Left colon (tissue), 2 donors: Measurements from ENCODE around the gene DPP4. TPM values are rescaled to one million over a fixed set of nuclear protein-coding genes. Genes with fewer than 3 reads are reported as not detected.
"Not testable (repeated sequence)": the region's sequence is repeated elsewhere in the genome, so short reads cannot be mapped to it uniquely, and the experiment has no call there.

Source experiments
- ATAC-seq: fragments of 200-7000 bp; cut with Tn5 transposase; one replicate; pipeline ENCODE4 v1.9.1; 2020; ENCODE audit warnings: mild to moderate bottlenecking, moderate library complexity
- DNase-seq, 2 donors: peaks; one replicate each; pipeline ENCODE4 v3.0.0-alpha.2; 2020
- intact Hi-C, 2 donors: fragments of 100-400 bp; cut with DNase I in 1 of 2; cut with micrococcal nuclease in 1 of 2; formaldehyde crosslinking; loops; one replicate each; pipeline versions ENCODE4 v1.11.2 to v1.14.0; 2022; cut with DNase I, micrococcal nuclease
- total RNA-seq, 2 donors: library from RNA; stranded (reverse); fragmentation: NEBNext Ultra II Directional; extraction: Animal tissue kit (Norgen Biotek cat#: 25700); gene quantifications; one replicate each; pipeline ENCODE4 v1.2.1, GENCODE V29; 2021
- donor health status: DM: no; HTN: no; CAD: no.
- donor health status: DM: yes; HTN: yes; CAD: no.

Gene DPP4
- total RNA-seq, 2 donors from 2014 or later, result 14.7 to 30.1 TPM

DNA sequence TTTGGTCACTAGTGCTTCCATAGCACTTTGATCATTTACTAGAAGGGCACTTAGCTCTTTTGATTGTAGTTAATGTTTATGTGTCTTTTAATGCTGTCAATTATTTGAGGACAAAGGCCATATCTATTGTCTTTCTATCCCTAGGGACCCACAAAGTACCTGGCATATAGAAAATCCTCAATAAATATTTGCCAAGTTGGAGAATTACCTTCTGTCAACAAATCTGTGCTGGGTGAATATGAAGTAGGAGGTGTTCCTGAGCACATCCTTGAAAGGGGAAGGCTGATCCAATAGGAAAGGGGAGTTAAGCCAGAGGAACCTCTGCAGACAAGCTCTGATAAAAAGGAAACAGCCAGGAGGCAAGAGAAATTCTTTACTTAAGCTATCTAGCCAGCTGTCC is 8.2 kb downstream of the DPP4 start:
- ATAC-seq, result peak; percentile 70
- DNase-seq, result no peak
- intact Hi-C loops, result no loop called here

DNA sequence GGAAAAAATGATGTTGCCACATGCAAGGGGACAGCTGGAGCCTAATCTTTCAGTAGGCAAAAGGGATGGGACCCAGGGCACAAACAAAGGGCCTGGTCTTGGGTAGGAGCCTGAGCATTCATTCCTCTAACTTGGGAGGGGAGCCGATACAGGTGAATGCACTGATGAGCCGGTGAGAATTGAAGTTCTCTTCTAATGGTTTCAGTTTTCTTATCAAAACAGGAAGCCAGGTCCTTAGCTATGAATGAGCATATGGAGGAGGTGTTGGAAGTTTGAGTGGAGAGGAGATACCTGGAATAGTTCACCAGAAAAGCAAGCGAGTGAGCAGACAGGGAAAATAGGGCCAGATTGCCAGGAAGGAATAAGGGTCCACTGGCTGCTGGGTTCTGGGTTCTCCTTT is 10.1 kb downstream of the DPP4 start:
- intact Hi-C loops, result no loop called here
- ATAC-seq (peak; percentile 31), DNase-seq (no peak)

DNA sequence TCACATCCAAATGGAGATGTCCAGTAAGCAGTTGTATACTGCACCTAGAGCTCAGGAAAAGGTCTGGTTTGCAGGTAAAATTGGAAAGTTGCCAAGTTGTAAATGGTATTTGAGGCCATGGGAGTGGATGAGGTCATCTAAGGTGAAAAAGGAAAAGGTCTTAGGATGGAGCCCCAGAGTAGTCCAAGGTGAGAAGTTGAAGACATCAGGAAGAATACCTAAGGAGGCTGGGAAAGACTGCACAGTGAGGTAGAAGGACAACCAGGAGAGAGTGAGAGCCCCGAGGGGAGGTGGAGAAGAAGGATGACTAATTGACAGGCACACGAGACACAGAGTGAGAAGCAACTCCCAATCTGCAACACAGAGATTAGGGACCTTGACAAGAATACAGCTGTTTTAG is 10.7 kb downstream of the DPP4 start:
- DNase-seq, result no peak

DNA sequence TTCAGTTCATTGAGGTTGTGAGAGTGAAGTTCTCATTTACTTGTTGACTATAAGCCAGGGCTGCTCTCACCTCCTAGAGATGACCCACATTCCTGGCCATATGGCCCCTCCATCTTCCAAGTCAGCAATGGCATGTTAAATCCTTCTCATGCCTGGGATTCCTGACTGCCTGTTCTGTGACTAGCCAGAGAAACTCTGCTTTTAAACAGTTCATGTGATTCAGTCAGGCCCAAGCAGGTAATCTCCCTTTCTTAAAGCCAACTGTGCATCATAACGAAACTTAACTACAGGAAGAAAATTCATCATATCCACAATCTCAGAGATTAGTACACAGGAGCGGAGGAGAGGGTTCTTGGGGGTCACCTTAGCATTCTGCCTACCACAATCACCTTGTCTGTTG is 11.5 kb downstream of the DPP4 start:
- ATAC-seq (no peak), DNase-seq (no peak)
- intact Hi-C loops, result no loop called here

More for the DNA sequence above, 10.7 kb downstream of the DPP4 start:
- ATAC-seq, result peak; percentile 28
- intact Hi-C loops, result no loop called here

DNA sequence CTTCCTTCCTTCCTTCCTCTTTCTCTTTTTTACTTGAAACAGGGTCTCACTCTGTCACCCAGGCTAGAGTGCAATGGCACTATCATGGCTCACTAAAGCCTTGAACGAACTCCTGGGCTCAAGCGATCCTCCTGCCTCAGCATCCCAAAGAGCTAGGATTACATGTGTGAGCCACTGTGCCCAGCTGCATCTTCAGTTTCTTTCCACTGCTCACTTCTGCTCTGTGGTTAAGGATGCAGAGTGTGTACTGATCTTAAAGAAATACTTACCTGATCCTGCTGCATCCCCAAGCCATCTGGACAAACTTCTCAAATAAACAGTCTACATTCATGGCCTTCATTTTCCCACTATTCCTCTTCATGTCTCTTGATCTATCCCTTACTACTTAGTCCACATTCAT is 13.0 kb downstream of the DPP4 start:
- intact Hi-C loops, result no loop called here
- DNase-seq (no peak), ATAC-seq (no peak)

DNA sequence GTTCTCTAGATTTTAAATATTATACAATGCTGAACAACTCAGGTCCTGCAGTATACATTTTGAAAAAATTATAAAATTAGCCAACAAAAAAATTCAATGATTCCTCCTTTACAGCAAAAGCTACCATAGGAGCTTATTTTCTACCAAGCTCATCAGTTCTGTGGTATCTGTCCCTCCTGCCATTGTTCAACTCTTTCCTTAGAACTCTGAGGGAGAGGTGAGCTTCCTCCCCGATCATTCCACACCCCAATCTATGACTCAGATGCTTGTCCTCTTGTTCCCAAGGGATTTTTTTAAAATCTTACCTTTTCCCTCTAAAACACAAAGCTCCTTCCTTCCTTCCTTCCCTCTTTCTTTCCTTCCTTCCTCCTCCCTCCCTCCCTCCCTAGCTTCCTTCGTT is 13.5 kb downstream of the DPP4 start:
- intact Hi-C loops, result no loop called here
- ATAC-seq (no peak), DNase-seq (no peak)

DNA sequence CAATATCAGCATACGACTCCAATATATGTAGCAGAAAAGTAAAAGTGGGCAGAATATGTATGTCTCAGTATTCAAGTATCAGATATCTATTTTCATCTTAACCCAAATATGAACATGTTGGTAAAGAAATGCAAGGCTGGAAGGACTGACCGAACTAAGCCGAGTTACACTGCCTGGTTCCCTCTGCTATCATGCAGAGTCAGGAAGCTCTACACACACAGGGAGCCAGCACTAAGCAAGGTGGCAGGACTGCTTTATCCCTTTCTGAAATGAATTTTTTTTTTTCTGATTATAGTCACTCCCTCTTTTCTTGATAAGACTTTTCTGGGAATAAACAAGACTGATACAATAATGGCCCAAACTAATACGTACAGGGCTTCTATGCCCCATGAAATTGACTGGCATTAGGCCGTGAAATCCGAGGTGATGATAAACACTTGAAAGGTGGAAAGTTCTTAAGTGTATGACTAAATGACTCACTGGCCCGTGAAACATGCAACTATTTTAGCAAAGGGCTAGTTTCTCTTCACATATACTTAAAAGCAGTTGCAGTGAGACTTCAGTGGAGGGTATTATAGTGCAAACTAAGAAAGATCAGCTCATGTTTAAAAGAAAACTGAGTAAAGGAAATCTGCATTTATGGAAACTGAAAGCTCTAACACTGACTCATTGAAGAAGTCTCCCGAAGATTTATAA is 14.9 kb downstream of the DPP4 start:
- DNase-seq, result no peak
- intact Hi-C loops, result no loop called here
- ATAC-seq, result no peak

DNA sequence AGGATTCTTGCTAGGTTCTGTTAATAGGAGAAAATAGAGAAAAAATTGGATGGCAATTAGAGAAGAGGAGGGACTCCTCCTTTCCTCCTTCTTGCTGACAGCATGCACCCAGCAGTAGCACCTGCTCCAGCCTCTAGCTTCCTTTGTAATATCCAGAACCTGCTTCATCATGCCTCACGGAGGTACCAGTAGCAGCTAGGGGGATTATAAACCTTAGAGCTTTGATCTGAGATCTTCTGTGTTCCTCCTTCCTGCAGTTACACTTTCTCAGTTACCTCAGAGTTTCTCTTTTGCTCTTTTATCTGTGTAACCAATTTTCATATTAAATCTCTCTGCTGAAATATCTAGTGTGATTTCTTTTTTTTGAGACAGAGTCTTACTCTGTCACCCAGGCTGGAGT is 16.6 kb downstream of the DPP4 start:
- intact Hi-C loops, result no loop called here
- DNase-seq, result no peak

DNA sequence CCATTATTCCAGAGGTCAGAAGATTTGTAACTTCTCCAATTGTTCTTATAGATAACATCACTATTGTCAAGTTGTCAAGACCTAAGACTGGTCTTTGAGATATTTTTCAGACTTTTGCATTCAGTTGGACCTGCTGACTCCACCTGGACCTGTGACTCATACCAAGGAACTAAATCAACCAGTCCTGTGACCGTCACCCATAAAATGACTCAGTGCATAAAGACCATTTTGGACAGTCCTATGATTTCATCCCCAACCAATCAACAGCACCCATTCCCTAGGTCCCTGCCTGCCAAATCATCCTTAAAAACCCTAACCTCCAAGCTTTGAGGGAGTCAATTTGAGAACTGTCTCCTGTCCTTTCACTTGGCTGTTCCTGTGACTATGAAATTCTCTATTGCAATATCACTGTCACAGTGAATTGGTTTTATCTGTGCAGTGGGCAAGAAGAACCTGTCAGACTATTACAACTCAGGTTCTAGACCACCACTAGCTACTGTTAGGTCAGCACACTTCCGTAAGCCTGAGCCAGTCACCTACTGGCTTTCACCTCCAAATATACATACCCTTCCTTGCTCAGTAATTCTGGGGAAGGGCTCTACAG is 17.1 kb downstream of the DPP4 start:
- ATAC-seq, result no peak
- no peak for DNase-seq
- intact Hi-C loops, result no loop called here

More for the DNA sequence above, 16.6 kb downstream of the DPP4 start:
- no peak for ATAC-seq

DNA sequence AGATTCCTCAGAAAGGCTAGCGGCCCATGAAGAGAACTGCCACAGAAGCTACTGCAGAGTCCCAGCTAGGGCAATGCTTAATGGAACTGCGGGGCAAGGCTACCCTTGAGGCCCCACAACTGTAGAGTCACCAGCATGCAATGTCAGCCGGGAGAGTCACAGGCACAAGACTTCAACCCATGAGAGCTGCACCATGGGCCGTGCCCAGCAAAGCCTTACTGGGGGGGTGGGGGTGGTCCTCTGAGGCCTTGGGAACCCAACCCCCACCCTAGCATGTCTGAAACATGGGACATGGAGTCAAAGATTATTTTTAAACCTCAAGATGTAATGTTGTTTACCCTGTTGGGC is 20.2 kb downstream of the DPP4 start:
- ATAC-seq, result no peak
- intact Hi-C loops, result no loop called here
- no peak for DNase-seq

DNA sequence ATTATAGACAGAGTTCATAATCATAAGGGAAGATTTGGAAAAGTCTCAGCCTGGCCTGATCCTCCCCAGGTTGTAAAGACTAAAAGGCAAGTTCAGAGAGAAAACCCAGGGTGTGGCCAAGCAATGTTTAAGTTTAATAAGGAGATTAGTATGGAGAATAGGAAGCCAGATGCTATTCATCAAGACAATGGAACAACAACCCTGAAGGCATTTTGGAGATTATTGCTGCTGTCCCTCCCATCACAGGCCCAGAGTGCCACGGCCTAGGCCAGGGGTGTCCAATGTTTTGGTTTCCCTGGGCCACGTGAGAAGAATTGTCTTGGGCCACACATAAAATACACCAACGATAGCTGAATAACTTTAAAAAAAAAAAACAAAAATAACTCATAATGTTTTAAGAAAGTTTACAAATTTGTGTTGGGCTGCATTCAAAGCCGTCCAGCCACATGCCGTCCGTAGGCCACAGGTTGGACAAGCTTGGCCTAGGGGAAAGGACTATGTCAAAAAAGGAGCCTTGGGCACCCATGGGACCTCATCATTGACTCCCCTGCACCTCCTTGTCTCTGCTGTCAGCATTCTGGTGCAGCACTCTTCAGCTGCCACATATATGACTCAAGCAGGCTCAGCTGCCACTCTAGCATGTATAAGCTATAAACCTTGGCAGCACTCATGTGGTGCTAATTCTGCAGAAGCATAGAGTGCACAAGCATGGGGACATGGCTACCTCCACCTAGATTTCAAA is 20.8 kb downstream of the DPP4 start:
- DNase-seq (no peak), ATAC-seq (no peak)
- intact Hi-C loops, result no loop called here

DNA sequence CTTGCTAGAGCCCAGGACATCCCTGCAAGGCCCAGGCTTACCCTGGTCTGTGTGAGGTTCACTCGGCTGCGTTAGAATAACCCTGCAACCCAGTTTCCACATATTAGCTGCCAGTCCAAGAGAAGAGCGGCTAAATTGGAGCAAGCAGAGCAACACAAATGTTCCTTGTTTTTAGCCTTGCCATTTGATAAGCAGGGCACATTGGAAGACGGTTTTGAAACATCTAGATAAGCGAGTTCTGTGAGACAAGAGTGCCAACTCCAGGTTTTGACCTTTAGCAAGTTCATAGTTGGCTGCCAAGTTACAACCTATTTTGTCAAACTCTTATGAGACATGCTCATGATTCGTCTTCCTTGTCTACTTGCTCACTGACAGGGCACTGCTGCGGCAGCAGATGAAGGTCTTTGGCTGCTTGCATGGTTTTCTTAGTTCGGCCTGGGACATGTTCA is 23.5 kb downstream of the DPP4 start:
- DNase-seq, result no peak
- intact Hi-C loops, result no loop called here
- no peak for ATAC-seq

DNA sequence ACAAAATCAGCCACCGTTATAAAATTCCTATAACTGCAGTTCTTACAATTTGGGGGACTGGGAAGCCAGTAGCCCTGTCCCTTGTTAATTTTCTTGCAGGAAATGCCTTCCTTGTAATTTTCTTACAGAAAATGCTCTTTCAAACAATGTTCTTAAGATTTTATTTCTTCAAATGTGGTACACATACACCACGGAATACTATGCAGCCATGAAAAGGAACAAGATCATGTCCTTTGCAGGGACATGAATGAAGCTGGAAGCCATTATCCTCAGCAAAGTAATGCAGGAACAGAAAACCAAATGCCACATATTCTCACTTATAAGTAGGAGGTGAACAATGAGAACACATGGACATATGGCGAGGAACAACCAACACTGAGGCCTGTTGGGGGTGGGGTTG is 24.9 kb downstream of the DPP4 start:
- DNase-seq, ATAC-seq, intact Hi-C loops: not testable (repeated sequence)

DNA sequence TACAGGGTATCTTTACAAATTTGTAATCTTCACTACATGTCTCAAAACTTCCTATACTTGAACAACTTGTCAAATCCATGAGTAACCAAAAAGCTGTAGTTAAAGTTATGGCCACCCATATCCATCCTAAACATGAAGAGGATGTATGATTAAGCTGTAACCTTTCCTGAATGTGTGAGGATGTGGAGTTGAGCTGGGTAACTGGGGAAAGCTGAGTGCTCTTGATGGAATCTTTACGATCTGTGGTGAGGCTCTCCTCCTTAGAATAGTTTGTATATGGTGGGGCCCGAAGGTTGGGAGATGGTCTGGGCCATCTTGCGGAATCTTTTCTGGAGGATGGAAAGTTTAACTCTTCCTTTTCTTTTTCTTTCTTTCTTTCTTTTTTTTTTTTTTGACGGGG is 29.4 kb downstream of the DPP4 start:
- no peak for ATAC-seq
- intact Hi-C loops, result no loop called here
- DNase-seq, result no peak

DNA sequence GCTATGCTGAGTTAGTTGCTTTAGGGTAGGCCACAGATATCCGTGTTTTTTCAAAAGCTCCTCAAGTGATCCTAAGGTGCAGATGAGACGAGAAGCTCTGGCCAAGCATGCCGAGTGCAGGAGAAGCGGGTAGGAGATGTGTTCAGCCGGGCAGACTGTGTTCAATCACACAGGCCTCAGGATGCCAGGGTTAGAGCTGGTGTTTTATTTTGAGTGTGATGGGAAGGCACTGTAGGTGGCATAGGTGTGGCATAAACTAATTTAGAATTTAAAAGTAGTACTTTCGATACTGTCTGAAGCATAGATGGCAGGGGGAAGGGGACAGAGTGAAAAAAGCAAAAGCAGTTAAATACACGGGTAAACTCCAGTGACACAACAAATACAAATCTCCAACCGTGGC is 30.9 kb downstream of the DPP4 start:
- intact Hi-C loops, result no loop called here
- DNase-seq, result no peak
- no peak for ATAC-seq

DNA sequence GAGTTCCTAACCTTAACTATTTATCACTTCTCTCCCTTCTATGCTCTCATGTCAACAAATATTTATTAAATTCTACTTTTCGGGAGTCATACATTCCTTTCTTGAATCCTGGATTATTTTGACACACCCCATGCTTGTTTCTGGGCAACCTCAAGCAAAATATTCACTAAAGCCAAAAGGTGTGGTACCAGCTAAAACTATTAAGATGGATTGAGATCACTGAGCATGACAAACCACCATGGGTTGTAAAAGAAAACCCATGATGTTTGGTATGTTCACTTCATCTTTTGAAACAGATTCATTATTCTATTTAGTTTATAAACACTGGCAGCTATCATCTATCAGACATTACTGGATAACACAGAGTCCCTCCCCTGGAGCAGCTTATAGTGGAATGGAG is 32.5 kb downstream of the DPP4 start:
- ATAC-seq (no peak), DNase-seq (no peak)
- intact Hi-C loops, result no loop called here

DNA sequence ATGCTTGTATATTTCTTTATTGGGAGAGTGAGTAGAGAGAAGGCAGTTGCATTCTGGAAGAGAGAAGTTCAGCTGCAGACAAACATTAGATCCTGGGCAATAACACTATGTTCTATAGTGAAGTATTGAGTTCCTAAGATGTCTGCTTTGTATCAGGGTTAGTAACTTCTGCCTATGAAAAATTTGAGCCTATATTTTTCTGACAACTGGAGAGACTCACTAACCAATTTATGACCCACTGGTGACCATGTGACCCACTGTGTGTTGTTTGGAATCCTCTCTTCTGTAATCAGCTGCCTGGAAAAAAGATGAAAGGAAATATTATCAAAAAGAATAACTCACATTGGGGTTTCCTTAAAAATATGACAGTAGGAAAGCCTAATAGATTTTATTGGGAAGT is 35.3 kb downstream of the DPP4 start:
- intact Hi-C loops, result no loop called here
- DNase-seq (no peak), ATAC-seq (no peak)

DNA sequence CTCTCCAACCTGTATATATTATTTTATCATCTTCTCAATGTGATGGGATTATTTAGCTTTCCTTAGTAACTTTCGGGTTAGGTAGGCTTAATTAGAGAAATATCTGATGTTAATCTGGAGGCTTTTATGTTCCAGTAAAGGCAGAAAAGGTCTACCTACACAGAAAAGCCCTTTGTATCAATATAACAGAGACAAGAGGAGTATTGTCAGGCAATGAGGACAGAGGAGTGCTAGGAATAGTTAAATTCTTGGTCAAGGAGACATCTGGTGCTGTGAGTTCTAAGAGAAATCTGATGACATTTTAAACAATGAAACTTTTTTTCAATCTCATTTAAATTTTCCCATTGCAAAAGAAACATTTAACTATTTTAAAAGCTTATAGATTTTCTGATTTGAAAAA is 36.1 kb downstream of the DPP4 start:
- no peak for ATAC-seq
- DNase-seq, result no peak
- intact Hi-C loops, result no loop called here

DNA sequence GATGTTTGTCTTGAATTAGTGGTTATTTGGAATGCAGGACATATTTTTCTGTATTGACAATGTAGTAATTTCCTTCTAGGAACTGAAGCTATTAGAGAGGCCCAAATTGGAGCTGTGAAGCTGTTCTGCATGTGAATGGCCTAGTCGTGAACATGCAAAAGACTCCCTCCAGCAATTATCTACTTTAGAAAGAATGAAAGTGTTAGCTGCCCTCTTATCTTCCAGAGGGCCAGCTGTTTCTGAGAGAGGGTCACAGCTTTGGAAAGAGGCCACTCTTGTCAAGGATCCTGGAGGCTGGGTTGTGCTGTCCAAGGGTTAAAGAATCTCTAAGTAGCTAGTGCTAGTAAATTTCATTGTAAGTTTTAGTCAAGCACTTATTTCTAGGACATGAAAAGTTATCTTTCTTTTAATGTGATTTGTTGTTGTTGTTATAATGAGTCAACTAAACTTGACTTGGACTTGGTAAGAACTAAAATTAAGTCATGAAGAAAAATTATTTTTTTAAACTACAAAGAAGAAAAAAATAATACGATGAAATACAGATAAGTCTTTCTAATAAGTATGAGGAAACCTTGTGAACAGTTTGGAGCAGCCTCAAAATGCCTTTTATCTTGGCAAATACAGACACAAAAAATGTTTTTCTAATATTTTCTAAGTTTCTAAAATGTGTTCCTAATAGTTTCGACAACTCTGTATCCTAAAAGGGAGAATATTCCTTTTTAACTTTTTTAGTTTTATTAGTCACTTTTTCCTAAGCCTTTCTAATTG is 36.8 kb downstream of the DPP4 start:
- DNase-seq (no peak), ATAC-seq (no peak)
- intact Hi-C loops, result no loop called here

DNA sequence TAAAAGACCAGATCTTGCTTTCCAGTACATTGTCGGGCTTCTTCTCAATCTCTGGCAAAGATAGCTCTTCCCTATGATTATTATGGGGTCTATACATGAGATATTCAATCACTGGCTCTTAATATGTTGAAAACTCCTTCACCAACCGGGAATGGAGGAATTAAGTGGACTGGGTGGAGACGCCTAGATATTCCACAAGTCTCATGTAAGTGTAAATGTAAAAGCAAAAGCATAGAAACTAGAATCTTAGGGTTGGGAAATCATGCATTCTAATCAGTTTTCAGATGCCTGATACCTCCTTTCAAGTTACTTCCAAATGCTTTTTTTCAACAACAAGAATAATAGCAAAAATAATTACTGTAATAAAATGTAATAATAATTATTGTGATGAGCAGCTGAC is 38.0 kb downstream of the DPP4 start:
- DNase-seq (no peak), ATAC-seq (no peak)
- intact Hi-C loops, result no loop called here
